MM.1S (cell line): Measurements from ENCODE around the gene DHRS12.

ENCODE experiments used
- CTCF ChIP-seq: fragments of 300-600 bp; sonication (generic); IDR thresholded peaks from 2 replicates; pipeline ENCODE4 v1.5.1; 2016; ENCODE audit warnings: antibody characterized with exemption, low read length, mixed read lengths
- EZH2phosphoT487 ChIP-seq: fragments of 300-600 bp; sonication (generic); IDR thresholded peaks from 2 replicates; pipeline ENCODE4 v1.6.1; 2018; ENCODE audit warnings: antibody characterized with exemption, low read length

GRCh38 chr13:51745243-51745642 lies 58.7 kb downstream of the DHRS12 start:
- TF ChIP-seq CTCF, result no peak
- no peak for TF ChIP-seq EZH2phosphoT487
